SU-DHL-6 (cell line): ENCODE data around the gene WDR48.

Experiments used
- H2AFZ ChIP-seq: fragments of 200-600 bp; sonication (generic); 2 replicates; pipeline ENCODE4 v1.6.1; 2014; ENCODE audit warnings: low read depth, mild to moderate bottlenecking, moderate library complexity, mixed read lengths, antibody characterized with exemption, low read length; ENCODE audit not compliant: severe bottlenecking
- H3F3A ChIP-seq: fragments of 200-600 bp; shearing (Covaris generic); 2 replicates; pipeline ENCODE4 v1.6.0; 2016; ENCODE audit warnings: antibody characterized with exemption, mild to moderate bottlenecking; ENCODE audit not compliant: insufficient read depth
- H3K27ac ChIP-seq: fragments of 200-600 bp; sonication (generic); 2 replicates; pipeline ENCODE4 v1.5.1; 2016; ENCODE audit warnings: low read depth, mild to moderate bottlenecking, low read length, moderate library complexity, mixed read lengths
- H3K27me3 ChIP-seq: fragments of 200-600 bp; sonication (generic), shearing (Covaris generic); 2 replicates; pipeline ENCODE4 v1.6.0; 2014; ENCODE audit warnings: mild to moderate bottlenecking, low read length
- H3K36me3 ChIP-seq: fragments of 200-600 bp; sonication (generic); 2 replicates; pipeline ENCODE4 v1.6.1; 2014; ENCODE audit warnings: mild to moderate bottlenecking, low read length, mixed read lengths
- H3K4me2 ChIP-seq: fragments of 300-600, 200-600 bp; shearing (Covaris generic), sonication (generic); 2 replicates; pipeline ENCODE4 v1.6.0; 2014; ENCODE audit warnings: low read length, low read depth, mild to moderate bottlenecking; ENCODE audit not compliant: poor library complexity, severe bottlenecking
- H3K4me3 ChIP-seq: fragments of 200-600 bp; sonication (generic); 2 replicates; pipeline ENCODE4 v1.5.1; 2014; ENCODE audit warnings: antibody characterized with exemption, low read length, mild to moderate bottlenecking, mixed read lengths; ENCODE audit not compliant: insufficient read depth, poor library complexity, severe bottlenecking
- H3K79me2 ChIP-seq: fragments of 200-600 bp; sonication (generic); 2 replicates; pipeline ENCODE4 v1.6.1; 2014; ENCODE audit warnings: mild to moderate bottlenecking, low read length, moderate library complexity; ENCODE audit not compliant: insufficient read depth
- H3K9ac ChIP-seq: fragments of 200-600 bp; sonication (generic); 2 replicates; pipeline ENCODE4 v1.7.0; 2014; ENCODE audit warnings: mild to moderate bottlenecking, low read length
- H3K9me2 ChIP-seq: fragments of 200-600 bp; sonication (generic); replicated peaks from 2 replicates; pipeline ENCODE4 v1.6.1; 2014; ENCODE audit warnings: low read length; ENCODE audit not compliant: insufficient read depth
- H3K9me3 ChIP-seq: fragments of 200-600 bp; sonication (generic); 2 replicates; pipeline ENCODE4 v1.6.1; 2014; ENCODE audit warnings: low read length, mixed read lengths; ENCODE audit not compliant: insufficient read depth
- H4K20me1 ChIP-seq: fragments of 200-600 bp; sonication (generic); 2 replicates; pipeline ENCODE4 v1.6.1; 2014; ENCODE audit warnings: low read depth, mild to moderate bottlenecking, antibody characterized with exemption, low read length, moderate library complexity, mixed read lengths
- CTCF ChIP-seq: fragments of 200-600 bp; sonication (generic); IDR thresholded peaks from one replicate; pipeline ENCODE4 v1.5.1; 2017; ENCODE audit warnings: antibody characterized with exemption, mild to moderate bottlenecking, low read length, moderate library complexity; ENCODE audit not compliant: insufficient read depth, poor library complexity, severe bottlenecking
- EZH2phosphoT487 ChIP-seq: fragments of 200-600 bp; sonication (generic), shearing (Covaris generic); conservative IDR thresholded peaks from 2 replicates; pipeline ENCODE4 v1.6.1; 2018; ENCODE audit warnings: mild to moderate bottlenecking, antibody characterized with exemption, low read length, moderate library complexity, mixed read lengths

The WDR48 gene

GRCh38 chr3:39065197-39065596 is 13.4 kb downstream of the WDR48 start:
- TF ChIP-seq CTCF (peak; percentile 30), EZH2phosphoT487 (no peak)
- Histone ChIP-seq H3K79me2 (no peaks in the 10 kb centered on the region), H3K9me2 (no peaks in the 10 kb centered on the region), H2AFZ (no peak overlapping the region), H3K4me2 (no peak overlapping the region), H3F3A (no peaks in the 10 kb centered on the region), H3K36me3 (no peaks in the 10 kb centered on the region), H3K27ac (no peak overlapping the region), H3K9ac (no peak overlapping the region), H4K20me1 (no peaks in the 10 kb centered on the region; the same call in 1 of the 2 replicates), H3K4me3 (no peak overlapping the region), H3K9me3 (no peaks in the 10 kb centered on the region), H3K27me3 (no peaks in the 10 kb centered on the region)

GRCh38 chr3:39067286-39067685 is 15.5 kb downstream of the WDR48 start:
- no peaks in the 10 kb centered on the region for H3K36me3 ChIP-seq
- TF ChIP-seq EZH2phosphoT487 (no peak), CTCF (no peak)
- no peaks in the 10 kb centered on the region for H3F3A ChIP-seq

GRCh38 chr3:39068556-39068955 is 16.7 kb downstream of the WDR48 start:
- Histone ChIP-seq H3K36me3 (no peaks in the 10 kb centered on the region), H3K27ac (no peak overlapping the region), H3K27me3 (no peaks in the 10 kb centered on the region), H4K20me1 (no peaks in the 10 kb centered on the region), H3K9me3 (no peaks in the 10 kb centered on the region), H3F3A (no peaks in the 10 kb centered on the region), H3K9me2 (no peaks in the 10 kb centered on the region), H3K9ac (no peak overlapping the region), H2AFZ (no peak overlapping the region), H3K4me2 (no peak overlapping the region), H3K4me3 (no peak overlapping the region), H3K79me2 (no peaks in the 10 kb centered on the region)
- no peak for TF ChIP-seq EZH2phosphoT487
- no peak for TF ChIP-seq CTCF

More at GRCh38 chr3:39067286-39067685, 15.5 kb downstream of the WDR48 start:
- H4K20me1 ChIP-seq = no peaks in the 10 kb centered on the region; the same call in 1 of the 2 replicates
- H3K9ac ChIP-seq = no peak overlapping the region
- H3K9me3 ChIP-seq = no peaks in the 10 kb centered on the region
- no peaks in the 10 kb centered on the region for H3K79me2 ChIP-seq
- H3K9me2 ChIP-seq = no peaks in the 10 kb centered on the region
- no peak overlapping the region for H3K4me3 ChIP-seq
- no peak overlapping the region for H2AFZ ChIP-seq
- H3K27me3 ChIP-seq = no peaks in the 10 kb centered on the region
- H3K4me2 ChIP-seq = no peak overlapping the region
- no peak overlapping the region for H3K27ac ChIP-seq

GRCh38 chr3:39075910-39076309 is 24.1 kb downstream of the WDR48 start:
- Histone ChIP-seq H3K9me2 (no peaks in the 10 kb centered on the region), H3K4me3 (no peak overlapping the region), H3K27me3 (no peaks in the 10 kb centered on the region), H3K79me2 (no peaks in the 10 kb centered on the region), H4K20me1 (no peaks in the 10 kb centered on the region), H3F3A (no peaks in the 10 kb centered on the region), H3K9me3 (no peaks in the 10 kb centered on the region), H3K9ac (no peak overlapping the region), H3K4me2 (no peak overlapping the region), H3K27ac (no peak overlapping the region), H3K36me3 (no peaks in the 10 kb centered on the region), H2AFZ (no peak overlapping the region)
- TF ChIP-seq CTCF (no peak), EZH2phosphoT487 (no peak)
